ENCODE results near the gene E2F8.

- TF ChIP-seq CTCF (IDR thresholded peaks at IDR 0.05): no peak
- no peak for TF ChIP-seq POLR2A (IDR thresholded peaks at IDR 0.05)
Observed at GRCh38 chr11:19194620-19195308, 46.0 kb downstream of the E2F8 start.
